ENCODE results near the gene ZNF827. TPM values are rescaled to one million over a fixed set of nuclear protein-coding genes. Genes with fewer than 3 reads are reported as not detected.

The ZNF827 gene
- total RNA-seq, result 10 to 100 TPM in 3 of 4 donors, 1 to 10 TPM in 1; 9.3 to 39.4 (median 20.3) TPM

GRCh38 chr4:145938618-145939440 is at the start of gene ZNF827:
Gene ZNF827, minus strand, starts transcription at chr4:145938823. Its CDS starts 416 bp downstream, at chr4:145938407.
- H3K36me3 ChIP-seq, result no peaks in the 10 kb centered on the region
- no peaks in the 10 kb centered on the region for H3K27me3 ChIP-seq
- peak; percentile 26 for ATAC-seq
- no peaks in the 10 kb centered on the region for H3K9me3 ChIP-seq
- WGBS, 2 donors (ENCODE audit: low coverage in 1 of 2), result 5 to 8% methylated on average over 9 to 12 of the region's 34 CpGs
- TF ChIP-seq POLR2A (IDR thresholded peaks at IDR 0.05) (peak in 1 of 2 donors; percentile 13), POLR2AphosphoS5 (IDR thresholded peaks at IDR 0.05) (peak; percentile 48), EP300 (IDR thresholded peaks at IDR 0.05) (no peak)
- H3K4me3 ChIP-seq, result peak within 1 kb of the TSS; percentile 88 to 93
- H3K4me1 ChIP-seq, result peaks cover 0 to 32% (median 3%) of the 10 kb centered on the region in 3 donors
- H3K27ac ChIP-seq, result peak within 1 kb of the TSS; percentile 59 to 97 (median 90)

GRCh38 chr4:145984563-145984962 is 45.9 kb upstream of the ZNF827 start:
- WGBS, 2 donors (ENCODE audit: low coverage in 1 of 2), result 67 to 80% methylated on average over 1 of the region's 4 CpGs
- ATAC-seq, result no peak
- Histone ChIP-seq H3K9me3 (no peaks in the 10 kb centered on the region), H3K36me3 (no peaks in the 10 kb centered on the region), H3K4me3 (no peak overlapping the region), H3K27me3 (no peaks in the 10 kb centered on the region), H3K4me1 (no peaks in the 10 kb centered on the region), H3K27ac (no peak overlapping the region)
- TF ChIP-seq EP300 (IDR thresholded peaks at IDR 0.05) (no peak), POLR2A (IDR thresholded peaks at IDR 0.05) (no peak), CTCF (IDR thresholded peaks at IDR 0.05) (no peak), POLR2AphosphoS5 (IDR thresholded peaks at IDR 0.05) (no peak)

GRCh38 chr4:145982791-145983190 is 44.2 kb upstream of the ZNF827 start:
- no peaks in the 10 kb centered on the region for H3K9me3 ChIP-seq
- no peaks in the 10 kb centered on the region for H3K4me1 ChIP-seq
- no peak overlapping the region for H3K27ac ChIP-seq
- H3K27me3 ChIP-seq, result no peaks in the 10 kb centered on the region
- no peaks in the 10 kb centered on the region for H3K36me3 ChIP-seq
- TF ChIP-seq POLR2A (IDR thresholded peaks at IDR 0.05) (no peak), CTCF (IDR thresholded peaks at IDR 0.05) (no peak), POLR2AphosphoS5 (IDR thresholded peaks at IDR 0.05) (no peak), EP300 (IDR thresholded peaks at IDR 0.05) (no peak)
- H3K4me3 ChIP-seq, result no peak overlapping the region
- no peak for ATAC-seq
- 70 to 77% methylated on average over 4 of the region's 4 CpGs for WGBS, 2 donors (ENCODE audit: low coverage in 1 of 2)

- H3K9me3 ChIP-seq, result no peaks in the 10 kb centered on the region
- H3K4me1 ChIP-seq, result no peaks in the 10 kb centered on the region
- no peak overlapping the region for H3K4me3 ChIP-seq
- 58 to 62% methylated on average over 3 of the region's 3 CpGs for WGBS, 2 donors (ENCODE audit: low coverage in 1 of 2)
- no peaks in the 10 kb centered on the region for H3K27me3 ChIP-seq
- no peaks in the 10 kb centered on the region for H3K36me3 ChIP-seq
- H3K27ac ChIP-seq, result no peak overlapping the region
- TF ChIP-seq EP300 (IDR thresholded peaks at IDR 0.05) (no peak), POLR2AphosphoS5 (IDR thresholded peaks at IDR 0.05) (no peak), POLR2A (IDR thresholded peaks at IDR 0.05) (no peak), CTCF (IDR thresholded peaks at IDR 0.05) (no peak)
- ATAC-seq, result no peak
Observed at GRCh38 chr4:145979160-145979559, 40.5 kb upstream of the ZNF827 start.

GRCh38 chr4:145976680-145977079 is 38.1 kb upstream of the ZNF827 start:
- ATAC-seq, result no peak
- Histone ChIP-seq H3K4me3 (no peak overlapping the region), H3K9me3 (no peaks in the 10 kb centered on the region), H3K4me1 (no peaks in the 10 kb centered on the region), H3K27me3 (no peaks in the 10 kb centered on the region), H3K27ac (no peak overlapping the region), H3K36me3 (no peaks in the 10 kb centered on the region)
- no peak for TF ChIP-seq POLR2AphosphoS5 (IDR thresholded peaks at IDR 0.05)
- no peak for TF ChIP-seq EP300 (IDR thresholded peaks at IDR 0.05)
- no peak for TF ChIP-seq CTCF (IDR thresholded peaks at IDR 0.05)
- no peak for TF ChIP-seq POLR2A (IDR thresholded peaks at IDR 0.05)
- 80 to 82% methylated on average over 1 to 4 of the region's 4 CpGs for WGBS, 2 donors (ENCODE audit: low coverage in 1 of 2)

All from gastroesophageal sphincter (tissue), 4 donors.